Heart right ventricle (tissue), 16 donors: Measurements from ENCODE around the gene FOXD2. TPM values are rescaled to one million over a fixed set of nuclear protein-coding genes. Genes with fewer than 3 reads are reported as not detected.

Experiments used
- ATAC-seq, 8 donors: fragments of 200-7000 bp; cut with Tn5 transposase; one replicate each; pipeline ENCODE4 v1.9.1; 2020; ENCODE audit warnings: mild to moderate bottlenecking in 8 of 8, moderate library complexity in 8 of 8, moderate number of reproducible peaks in 1 of 8
- DNase-seq, 2 donors: peaks; one replicate each; pipeline ENCODE4 v3.0.0-alpha.2; 2020
- H3K27ac ChIP-seq, 10 donors: fragments of 200-600 bp; sonication (generic) in 2 of 10; one replicate each; pipeline versions ENCODE4 v1.5.0 to v1.8.0; 2020 to 2022; ENCODE audit warnings: mild to moderate bottlenecking in 3 of 10
- H3K27me3 ChIP-seq, 7 donors: fragments of 200-600 bp; one replicate each; pipeline ENCODE4 v1.8.0; 2021 to 2022; ENCODE audit warnings: mild to moderate bottlenecking in 2 of 7
- H3K36me3 ChIP-seq, 9 donors: fragments of 200-600 bp; sonication (generic) in 1 of 9; one replicate each; pipeline versions ENCODE4 v1.5.0 to v1.8.0; 2020 to 2022; ENCODE audit warnings: mild to moderate bottlenecking in 2 of 9
- H3K4me1 ChIP-seq, 9 donors: fragments of 200-600 bp; sonication (generic) in 1 of 9; one replicate each; pipeline versions ENCODE4 v1.5.0 to v1.8.0; 2020 to 2022; ENCODE audit warnings: mild to moderate bottlenecking in 4 of 9
- H3K4me3 ChIP-seq, 10 donors: fragments of 200-600 bp; sonication (generic) in 2 of 10; one replicate each; pipeline versions ENCODE4 v1.5.0 to v1.8.0; 2020 to 2022; ENCODE audit warnings: mild to moderate bottlenecking in 7 of 10, moderate library complexity in 2 of 10
- H3K9me3 ChIP-seq, 11 donors: fragments of 200-600 bp in 10 of 11; sonication (generic) in 2 of 11; one replicate each; pipeline versions ENCODE4 v1.5.0 to v1.8.0; 2013 to 2022; ENCODE audit warnings: mild to moderate bottlenecking in 2 of 11, control low read depth in 1 of 11, moderate library complexity in 1 of 11
- CTCF ChIP-seq, 9 donors: fragments of 200-600 bp; sonication (generic) in 2 of 9; IDR thresholded peaks; one replicate each; pipeline versions ENCODE4 v1.5.0 to v1.8.0; 2021 to 2022; ENCODE audit warnings: antibody characterized with exemption in 9 of 9, mild to moderate bottlenecking in 5 of 9, moderate library complexity in 1 of 9
- WGBS, 2 donors: extraction: QIAGEN DNeasy Blood & Tissue Kit; methylation state at CpG; one replicate each; pipeline ENCODE4 v1.1.7; 2013; ENCODE audit warnings: inconsistent platforms in 1 of 2; 5-methylcytosine and 5-hydroxymethylcytosine counted together
- intact Hi-C, 10 donors: fragments of 100-400 bp; cut with DNase I; formaldehyde crosslinking; loops; one replicate each; pipeline versions ENCODE4 v1.11.1 to v1.14.2; 2022
- polyA plus RNA-seq, 2 donors: library from polyadenylated mRNA; stranded (reverse); fragments of 200-250 nt; gene quantifications; one replicate each; pipeline ENCODE4 v1.2.3, GENCODE V29; 2013
- total RNA-seq, 10 donors: library from RNA; stranded (reverse); fragmentation: NEBNext Ultra II Directional in 3 of 10; extraction: Animal tissue kit (Norgen Biotek cat#: 25700) in 3 of 10; gene quantifications; one replicate each; pipeline versions ENCODE4 v1.2.1 to v1.2.4, GENCODE V29; 2021 to 2023
- donor health status: Arrhythmogenic right ventricular cardiomyopathy.
- donor health status: ischemic (EF 13 %, LVEDD 7.1; RV severe dilation, severe dysfunction).
- donor health status: healthy with polysubstance abuse.
- donor health status: DM: no; HTN: yes; CAD: no.
- donor health status: DM: no; HTN: no; CAD: no.
- donor health status: ischemic (EF 25% LVEDD 6.9; RV normal size, moderate dysfunction).
- donor health status: ischemic (EF 25% LVEDD 5.7; RV mildly dilated, moderate dysfunction).
- donor health status: healthy.
- donor health status: DM: yes; HTN: yes; CAD: no.
- donor health status: Ischemic cardiomyopathy.
- donor health status: ischemic (EF 35%, LVEDD 5.7; RV mildly dilated, moderate dysfunction).
- donor health status: nonischemic (EF 11% LVEDD 7.7; RV severe dilation, severe dysfunction).
- donor health status: DM: yes; HTN: yes; CAD: no.
- donor health status: PGD.
- donor health status: ischemic (EF 29% LVEDD 5.4; RV normal size, mild dysfunction).
- donor health status: nonischemic (EF 23%, LVEDD 6.1; RV moderate dilation, normal function).

FOXD2 gene
- total and polyA plus RNA-seq, 12 donors, result 0.01 to 0.14 (median 0.05) TPM; not detected in 7

GRCh38 chr1:47439017-47439818, 1.4 kb downstream of the FOXD2 start:
- TF ChIP-seq CTCF (IDR thresholded peaks at IDR 0.05), result no peak
- DNase-seq (no peak), ATAC-seq (no peak)
- peak overlapping the region in 4 of 10 donors; percentile 8 to 77 (median 44) for H3K4me3 ChIP-seq
- H3K27ac ChIP-seq, result no peak overlapping the region
- no peaks in the 10 kb centered on the region for H3K9me3 ChIP-seq
- 7 to 15% methylated on average over 84 to 86 of the region's 86 CpGs for WGBS, 2 donors
- H3K27me3 ChIP-seq, result peaks cover 32 to 99% (median 94%) of the 10 kb centered on the region in 7 donors
- peaks cover 0 to 38% (median 22%) of the 10 kb centered on the region in 9 donors for H3K4me1 ChIP-seq
- H3K36me3 ChIP-seq, result no peaks in the 10 kb centered on the region
- intact Hi-C loops, result loop anchor here in 3 of 10 donors (5.0 kb wide), 3 partner anchors 133 to 273 kb away; no protein-coding TSS in a partner anchor

- intact Hi-C loops, result loop anchor here in 3 of 10 donors (5.0 kb wide), 4 partner anchors 132 to 272 kb away; no protein-coding TSS in a partner anchor
- Histone ChIP-seq H3K27me3 (peaks cover 40 to 99% (median 94%) of the 10 kb centered on the region in 7 donors), H3K9me3 (no peaks in the 10 kb centered on the region), H3K27ac (no peak overlapping the region), H3K36me3 (no peaks in the 10 kb centered on the region), H3K4me3 (no peak overlapping the region), H3K4me1 (peaks cover 5 to 39% (median 24%) of the 10 kb centered on the region in 9 donors)
- no peak for TF ChIP-seq CTCF (IDR thresholded peaks at IDR 0.05)
- no peak for DNase-seq
- ATAC-seq, result no peak
- 56 to 62% methylated on average over 20 of the region's 20 CpGs for WGBS, 2 donors
These were observed 2.2 kb downstream of the FOXD2 start for GRCh38 chr1:47439819-47440598.

GRCh38 chr1:47440599-47441081, 2.8 kb downstream of the FOXD2 start:
- 62 to 67% methylated on average over 5 of the region's 5 CpGs for WGBS, 2 donors
- TF ChIP-seq CTCF (IDR thresholded peaks at IDR 0.05), result no peak
- Histone ChIP-seq H3K27me3 (peaks cover 44 to 99% (median 94%) of the 10 kb centered on the region in 7 donors), H3K4me1 (peaks cover 6 to 41% (median 25%) of the 10 kb centered on the region in 9 donors), H3K36me3 (no peaks in the 10 kb centered on the region), H3K4me3 (no peak overlapping the region), H3K27ac (no peak overlapping the region), H3K9me3 (no peaks in the 10 kb centered on the region)
- ATAC-seq (no peak), DNase-seq (no peak)
- intact Hi-C loops, result loop anchor here in 1 of 10 donors (5.0 kb wide), 1 partner anchor 262 kb away; no protein-coding TSS in a partner anchor
